ENCODE data around the gene RFTN1. TPM values are rescaled to one million over a fixed set of nuclear protein-coding genes. Genes with fewer than 3 reads are reported as not detected.

RFTN1 gene
- total and polyA plus RNA-seq, 9 of the 15 experiments (the other 6 are each of a cell fraction or from before 2014, with no cell fraction given) = 0.08 to 0.51 (median 0.11) TPM; not detected in 6

GRCh38 chr3:16319723-16320122 lies 193.8 kb downstream of the RFTN1 start (continued):
- TF ChIP-seq ZNF140 (CRISPR knock-in tag; IDR thresholded peaks at IDR 0.05) (no peak), REST (IDR thresholded peaks at IDR 0.05; ENCODE audit: borderline replicate concordance) (no peak), REST (CRISPR knock-in tag; IDR thresholded peaks at IDR 0.05; ENCODE audit: low read depth) (no peak), SMARCA5 (IDR thresholded peaks at IDR 0.05) (no peak), SMARCE1 (IDR thresholded peaks at IDR 0.05) (no peak), MXD1 (CRISPR knock-in tag; IDR thresholded peaks at IDR 0.05; ENCODE audit: borderline replicate concordance, poor library complexity, severe bottlenecking) (no peak), RFX1 (IDR thresholded peaks at IDR 0.05) (no peak), CBFA2T2 (conservative IDR thresholded peaks at IDR 0.05) (no peak), THRAP3 (IDR thresholded peaks at IDR 0.05; ENCODE audit: borderline replicate concordance) (no peak), RREB1 (CRISPR knock-in tag; IDR thresholded peaks at IDR 0.05) (no peak), FOXK1 (CRISPR knock-in tag; IDR thresholded peaks at IDR 0.05; ENCODE audit: borderline replicate concordance) (no peak), ZSCAN29 (IDR thresholded peaks at IDR 0.05) (no peak), CEBPB (tag; IDR thresholded peaks at IDR 0.05) (no peak)
